IPS DF 4.7 (cell line): ENCODE data around the gene REG1B.

ENCODE experiments used
- DNase-seq: peaks from one replicate; pipeline ENCODE4 v3.0.0-alpha.2; 2013; ENCODE audit warnings: low spot score; ENCODE audit errors: extremely low read depth

REG1B gene

DNA sequence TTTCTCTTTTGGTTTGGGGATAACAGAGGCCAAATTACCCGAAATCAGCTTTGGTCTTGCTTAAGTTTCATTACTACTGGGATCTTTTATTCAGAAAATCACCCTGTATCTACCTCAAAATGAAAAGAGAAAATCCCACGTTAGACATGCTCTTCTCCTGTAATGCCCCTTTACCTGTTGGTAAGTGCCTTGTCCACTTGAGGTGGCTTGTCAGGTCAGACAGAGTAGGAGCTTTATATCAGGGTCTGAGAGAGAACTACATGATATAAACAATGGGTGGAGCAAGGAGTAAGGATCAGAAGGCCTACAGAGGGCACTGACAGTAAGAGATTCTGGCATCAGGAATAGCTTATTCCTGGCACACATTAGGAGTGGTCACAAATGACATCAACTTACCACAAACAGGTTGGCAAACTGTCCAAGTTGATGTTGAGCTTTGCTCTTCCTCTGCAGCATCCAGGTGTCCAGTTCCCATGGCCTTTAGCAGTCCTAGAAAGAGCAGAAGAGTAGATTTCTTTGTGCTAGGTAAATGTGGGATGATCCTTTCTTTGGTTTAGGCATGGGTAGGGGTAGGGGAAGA is at the start of gene REG1B:
Gene REG1B (minus strand): TSS at position 209 of the 580 bp plus-strand sequence. CDS start 381 bp downstream, outside the sequence.
- no peak for DNase-seq

GRCh38 chr2:79131687-79132086 is 43.9 kb upstream of the REG1B start:
- no peak for DNase-seq

DNA sequence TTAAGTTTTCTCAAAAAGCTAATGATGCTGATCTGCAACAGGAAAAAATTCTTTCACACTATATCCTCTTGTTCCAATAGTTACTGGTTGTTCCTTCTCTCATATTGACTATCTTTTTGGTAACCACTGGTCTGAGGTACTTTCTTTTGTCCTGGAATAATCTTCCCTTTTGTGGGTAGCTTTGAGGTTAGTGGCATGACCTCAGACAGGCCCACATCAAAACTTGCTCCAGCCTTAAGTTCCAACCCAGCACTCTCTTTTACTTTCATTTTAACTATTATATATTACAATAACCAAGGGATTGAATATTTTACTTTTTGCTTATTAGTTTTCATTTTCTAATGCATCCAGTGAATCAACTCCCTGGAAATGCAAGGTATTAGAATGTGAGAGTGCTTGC is 42.0 kb upstream of the REG1B start:
- no peak for DNase-seq

DNA sequence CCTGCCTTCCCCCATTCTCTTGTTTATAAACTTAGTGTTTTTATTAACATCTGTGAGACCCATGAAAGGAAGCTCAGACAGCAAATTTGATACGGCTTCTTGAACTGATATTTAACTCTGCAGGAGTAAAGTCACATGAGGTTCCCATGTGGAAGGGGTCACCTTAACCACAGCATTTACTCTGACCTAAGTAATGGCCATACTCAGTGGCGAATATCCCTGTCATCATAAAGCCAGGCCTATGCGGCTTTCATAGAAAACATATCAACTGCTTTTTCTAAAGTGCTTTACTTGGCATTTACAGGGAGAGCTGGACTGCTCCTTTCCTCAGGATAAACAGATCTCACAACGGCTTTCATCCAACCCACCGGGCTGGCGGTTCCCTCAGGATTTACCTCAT is 41.5 kb upstream of the REG1B start:
- DNase-seq: no peak

DNA sequence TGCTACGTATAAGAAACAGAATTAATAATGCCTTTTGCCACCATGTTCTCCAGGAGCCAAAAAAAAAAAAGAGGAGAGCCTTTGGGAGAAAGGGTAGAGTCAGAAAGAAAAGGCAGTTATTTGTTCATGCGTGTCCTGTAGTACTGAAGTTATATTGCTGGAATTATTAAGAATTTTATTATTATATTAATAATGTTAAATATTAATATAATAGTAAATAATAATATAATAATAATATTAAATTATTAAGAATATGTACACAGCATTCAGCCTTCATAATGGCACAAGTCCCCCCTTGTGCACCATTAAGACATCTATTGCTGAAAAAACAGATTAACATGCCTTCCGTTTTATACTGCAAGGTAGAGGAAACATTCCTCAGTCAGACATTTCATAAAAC is 40.6 kb upstream of the REG1B start:
- DNase-seq: no peak

DNA sequence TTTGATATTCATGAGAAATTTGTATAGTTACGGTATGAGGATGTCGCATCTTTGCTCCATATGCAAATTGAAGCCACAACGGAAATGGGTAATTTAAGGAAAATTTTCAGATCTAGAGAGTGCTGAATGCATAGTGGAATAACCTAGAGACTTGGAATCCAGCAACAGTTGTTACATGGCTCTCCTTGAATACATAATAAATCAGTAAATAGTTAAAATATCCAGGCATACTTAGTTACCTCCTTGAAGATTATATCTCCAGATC is 37.9 kb upstream of the REG1B start:
- no peak for DNase-seq

DNA sequence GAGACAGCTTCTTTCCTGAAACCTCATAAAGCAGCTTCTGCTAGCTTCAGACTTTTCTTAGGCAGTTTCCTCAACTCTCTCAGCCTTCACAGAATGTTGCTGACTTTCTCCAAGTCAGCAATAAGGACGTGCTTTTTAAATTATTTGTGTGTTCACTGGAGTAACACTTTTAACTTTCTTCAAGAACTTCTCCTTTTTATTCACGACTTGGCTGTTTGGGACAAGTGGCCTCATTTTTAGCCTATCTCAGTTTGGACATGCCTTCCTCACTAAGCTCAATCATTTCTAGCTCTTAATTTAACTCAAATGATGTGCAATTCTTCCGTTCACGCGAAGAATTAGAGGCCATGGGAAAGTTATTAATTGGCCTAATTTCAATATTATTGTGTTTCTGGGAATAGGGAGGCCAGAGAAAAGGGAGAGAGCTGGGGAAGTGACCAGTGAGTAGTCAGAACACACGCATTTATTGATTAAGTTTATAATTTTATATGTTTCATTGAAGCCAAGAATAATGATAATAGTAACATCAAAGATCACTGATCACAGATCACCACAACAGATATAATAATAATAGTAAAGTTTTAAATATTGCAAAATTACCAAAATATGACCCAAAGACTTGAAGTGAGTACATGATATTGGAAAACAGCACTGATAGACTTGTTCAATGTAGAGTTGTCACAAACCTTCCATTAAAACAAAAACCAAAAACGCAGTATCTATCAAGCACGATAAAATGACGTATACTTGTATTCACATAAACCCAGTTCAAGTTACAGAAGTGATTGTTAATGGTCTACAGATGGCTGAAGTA is 37.3 kb upstream of the REG1B start:
- DNase-seq: no peak

DNA sequence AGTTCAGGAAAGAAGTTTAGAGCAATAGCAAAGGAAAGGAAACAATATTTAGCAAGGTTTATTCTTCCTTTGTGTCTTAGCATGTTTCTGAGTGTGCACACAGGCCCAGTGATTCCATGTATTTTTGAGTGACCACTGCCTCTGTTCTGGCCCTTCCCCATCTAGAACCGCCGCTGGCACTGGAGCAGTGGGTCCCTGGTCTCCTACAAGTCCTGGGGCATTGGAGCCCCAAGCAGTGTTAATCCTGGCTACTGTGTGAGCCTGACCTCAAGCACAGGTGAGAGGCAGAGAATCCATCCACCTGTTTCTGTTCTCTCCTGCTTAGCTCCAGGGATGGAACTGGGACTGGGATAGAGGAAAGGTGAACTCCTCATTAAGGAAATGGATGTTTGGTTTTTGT is 34.9 kb upstream of the REG1B start:
- no peak for DNase-seq

DNA sequence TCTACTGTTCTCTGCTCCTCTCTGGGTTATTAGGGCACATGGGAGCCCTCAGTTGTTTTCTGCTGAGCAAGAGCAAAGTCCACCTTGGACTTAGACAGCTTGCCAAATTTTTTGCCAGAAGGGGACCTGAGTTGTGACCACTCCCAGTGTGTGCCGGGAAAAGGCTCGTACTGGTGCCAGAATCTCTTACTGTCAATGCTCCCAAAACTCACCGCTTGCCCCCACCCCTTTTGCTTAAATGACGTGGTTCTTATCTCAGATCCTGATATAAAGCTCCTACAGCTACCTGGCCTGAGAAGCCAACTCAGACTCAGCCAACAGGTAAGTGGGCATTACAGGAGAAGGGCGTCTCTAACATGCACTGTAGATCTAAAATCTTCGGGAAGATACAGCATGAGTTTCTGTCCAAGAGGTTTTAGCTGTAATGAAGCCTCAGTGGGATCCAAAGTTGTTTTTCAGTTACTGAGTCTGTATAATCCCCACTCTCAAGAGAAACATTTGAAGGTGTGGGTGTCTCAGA is 32.5 kb upstream of the REG1B start, which contains the start of gene REG1A:
Gene REG1A (plus strand): TSS at position 295 of the 520 bp plus-strand sequence. CDS start 374 bp downstream, outside the sequence.
- no peak for DNase-seq

DNA sequence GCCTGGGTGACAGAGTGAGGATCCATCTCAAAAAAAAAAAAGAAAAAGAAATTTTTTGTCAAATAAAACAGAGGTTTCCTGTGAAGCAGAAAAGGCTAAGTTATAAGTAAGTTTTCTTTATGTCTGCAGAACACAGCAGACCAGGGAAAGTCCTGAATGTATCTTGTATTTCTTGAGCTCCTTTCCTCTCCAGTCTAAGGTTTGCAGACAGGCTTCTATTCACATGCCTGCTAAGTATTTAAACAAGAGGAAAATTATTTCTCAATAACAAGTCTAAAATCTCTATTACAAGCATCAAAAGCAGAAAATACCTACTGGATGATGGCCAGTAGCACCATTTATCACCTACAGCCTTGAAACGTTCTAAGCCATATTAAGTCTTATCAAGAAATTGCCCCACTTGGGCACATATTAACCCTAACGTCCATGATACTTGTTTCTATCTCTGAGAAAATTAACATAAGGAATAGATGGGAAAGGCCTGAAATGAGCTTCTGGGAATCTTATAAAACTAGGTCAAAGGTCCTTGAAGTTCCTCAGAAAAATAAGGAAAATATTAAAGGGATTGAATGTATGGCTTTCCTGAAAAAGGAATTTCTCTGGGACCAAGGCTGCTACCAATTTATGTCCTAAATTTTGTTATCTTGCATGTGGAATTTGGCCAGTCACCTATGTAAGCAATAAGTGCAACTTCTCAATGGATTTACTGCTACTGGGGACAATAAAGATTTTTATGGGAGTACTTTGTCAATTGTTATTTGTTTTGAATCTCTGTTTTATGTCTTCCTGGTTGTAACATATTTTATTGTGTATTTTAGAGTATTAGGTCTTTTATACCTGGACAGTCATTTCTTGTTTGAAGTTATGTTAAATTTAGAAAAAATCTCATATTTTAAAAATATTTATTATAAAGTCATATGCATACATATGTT is 29.5 kb upstream of the REG1B start:
- DNase-seq: no peak

DNA sequence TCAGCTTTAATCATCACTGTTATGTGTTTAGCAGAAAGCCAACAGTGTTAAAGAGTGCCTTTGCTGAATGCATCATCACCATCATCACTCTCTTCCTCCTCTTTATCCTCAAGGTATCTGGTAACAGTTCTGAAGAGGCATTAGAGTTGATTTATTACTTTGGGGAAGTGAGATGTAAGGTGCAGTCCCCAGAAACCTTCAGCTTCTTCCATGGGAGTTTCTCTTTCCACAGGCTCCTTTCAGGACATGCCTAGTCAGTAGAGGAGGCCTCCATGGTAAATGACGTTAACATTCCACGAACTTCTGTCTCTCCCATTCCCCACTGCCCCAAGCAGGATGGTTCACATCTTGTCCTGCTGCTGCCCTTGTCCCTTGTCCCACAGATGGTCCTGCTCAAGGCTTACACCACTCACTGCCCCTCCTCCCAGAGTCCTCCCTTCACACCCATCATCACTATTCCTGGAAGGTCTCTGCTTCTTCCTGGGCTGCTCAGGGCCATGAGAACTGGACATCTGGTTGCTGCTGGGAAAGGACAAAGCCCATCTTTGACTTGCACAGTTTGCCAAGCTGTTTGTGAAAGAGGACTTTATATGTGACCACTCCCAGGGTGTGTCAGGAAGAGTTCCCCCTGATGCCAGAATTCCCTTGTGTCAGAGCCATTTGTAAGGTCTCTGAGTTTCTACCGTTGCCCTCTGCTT is 27.2 kb upstream of the REG1B start:
- DNase-seq: no peak

GRCh38 chr2:79112269-79112668 is 24.5 kb upstream of the REG1B start:
- no peak for DNase-seq

GRCh38 chr2:79105259-79105658 is 17.5 kb upstream of the REG1B start:
- no peak for DNase-seq

DNA sequence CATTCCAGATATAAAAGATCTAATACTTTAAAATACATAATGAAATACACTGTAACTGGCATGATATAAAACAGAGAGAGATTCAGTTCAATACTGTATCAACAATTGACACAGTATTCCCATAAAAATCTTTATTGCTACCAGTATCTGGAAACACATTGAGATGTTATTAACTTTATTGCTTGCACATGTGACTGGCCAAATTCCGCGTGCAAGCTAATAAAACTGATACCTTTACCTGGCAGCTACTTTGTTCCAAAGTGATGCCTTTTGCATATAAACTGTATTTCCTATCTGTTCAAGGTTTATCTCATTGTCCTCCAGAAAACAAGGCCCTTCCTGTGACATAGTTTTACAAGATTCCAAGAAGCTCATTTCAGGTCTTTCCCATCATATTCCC is 15.4 kb upstream of the REG1B start:
- DNase-seq: no peak

GRCh38 chr2:79101024-79101423 is 13.2 kb upstream of the REG1B start:
- no peak for DNase-seq

DNA sequence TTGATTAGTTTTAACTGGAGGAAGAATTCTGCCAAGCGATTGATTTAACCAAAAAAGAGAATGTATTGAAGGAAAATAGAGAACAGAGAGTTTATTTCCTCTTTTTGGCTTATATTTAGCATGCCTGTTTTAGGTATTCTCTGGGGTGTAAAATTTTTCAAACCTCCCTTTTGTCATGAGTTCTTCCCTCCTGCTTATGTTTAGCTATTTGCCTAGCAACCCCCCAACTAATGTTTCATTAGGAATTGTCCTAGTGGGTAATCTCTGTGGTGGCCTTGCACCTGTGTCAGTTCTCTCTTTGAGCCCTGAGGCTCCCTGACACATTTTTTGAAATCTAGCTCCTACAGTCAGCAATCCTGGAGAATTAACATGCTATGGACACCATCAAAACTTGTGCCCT is 12.5 kb upstream of the REG1B start:
- no peak for DNase-seq

- DNase-seq: no peak
Measured at GRCh38 chr2:79099140-79099686, 11.4 kb upstream of the REG1B start.

DNA sequence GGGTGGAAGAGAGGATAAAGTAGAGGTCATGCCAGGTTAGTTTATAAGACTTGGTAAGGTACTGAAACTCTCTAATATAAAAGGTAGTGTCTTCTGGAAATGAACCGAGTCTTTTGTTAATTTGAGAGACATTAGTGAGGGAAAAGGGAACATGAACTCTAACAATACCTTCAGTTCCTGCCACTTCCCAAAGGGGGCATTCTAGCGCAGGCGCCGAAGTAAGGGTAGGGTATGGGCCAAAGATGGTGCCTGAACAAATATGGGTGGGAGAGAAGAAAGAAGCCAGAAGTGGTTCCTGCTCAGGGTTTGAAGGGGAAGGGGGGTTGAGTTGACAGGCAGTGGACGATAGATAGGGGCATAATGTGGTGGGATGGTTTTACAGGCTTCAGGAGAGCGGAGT is 10.1 kb upstream of the REG1B start:
- DNase-seq: no peak

- no peak for DNase-seq
Measured at GRCh38 chr2:79090693-79091092, 2.9 kb upstream of the REG1B start.

DNA sequence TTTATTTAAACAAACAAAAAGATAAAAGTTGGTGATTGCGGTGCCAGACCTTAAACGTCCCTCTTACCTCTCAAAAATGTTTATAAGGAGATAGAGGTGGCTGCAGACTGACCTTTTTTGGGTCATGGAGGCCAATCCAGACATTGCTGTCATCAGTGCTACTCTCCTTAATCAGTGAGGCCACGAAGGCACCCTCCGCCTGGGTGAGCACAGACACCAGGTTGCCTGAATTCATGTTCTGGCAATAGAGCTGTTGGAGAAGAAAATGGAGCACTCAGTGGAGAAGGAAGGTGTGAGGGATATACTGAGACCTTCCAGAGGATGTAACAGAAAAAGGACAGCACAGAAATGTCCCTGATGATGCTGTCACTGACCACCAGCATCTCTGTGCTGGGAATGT is 1.5 kb downstream of the REG1B start:
- DNase-seq: no peak

DNA sequence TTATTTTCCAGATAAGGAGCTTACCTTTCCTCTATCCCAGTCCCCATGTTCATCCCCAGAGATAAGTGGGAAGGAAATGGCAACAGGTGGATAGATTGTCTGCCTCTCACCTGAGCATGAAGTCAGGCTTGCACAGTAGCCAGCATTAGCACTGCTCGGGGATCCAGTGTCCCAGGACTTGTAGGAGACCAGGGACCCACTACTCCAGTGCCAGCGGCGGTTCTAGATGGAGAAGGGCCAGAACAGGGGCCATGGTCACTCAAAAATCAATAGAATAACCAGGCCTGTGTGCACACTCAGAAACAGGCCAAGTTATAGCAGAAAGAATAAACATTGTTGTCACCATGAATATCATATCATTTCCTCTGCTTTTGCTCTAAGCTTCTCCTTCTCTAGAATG is 2.4 kb downstream of the REG1B start:
- DNase-seq: no peak
